Activated naive CD4-positive, alpha-beta T cell treated with anti-CD3 and anti-CD28 coated beads for 36 hours (primary cell): ENCODE results near the gene TMEM174. TPM values are rescaled to one million over a fixed set of nuclear protein-coding genes. Genes with fewer than 3 reads are reported as not detected.

Experiments
- CTCF ChIA-PET: fragments of 350-600 bp; sonication (Branson Sonifier 250); formaldehyde crosslinking; loops from one replicate; lab custom pipeline; 2021; ENCODE audit warnings: antibody characterized with exemption; lab: Charles Lee
- DNase-seq: peaks from one replicate; pipeline ENCODE4 v3.0.0-alpha.2; 2020
- H3K27ac Mint-ChIP-seq: one replicate; pipeline ENCODE4 v1.8.0; 2021; ENCODE audit warnings: mild to moderate bottlenecking, mixed read lengths
- H3K27me3 Mint-ChIP-seq: one replicate; pipeline ENCODE4 v1.8.0; 2021; ENCODE audit warnings: low read depth, mixed read lengths
- H3K36me3 Mint-ChIP-seq: one replicate; pipeline ENCODE4 v1.8.0; 2021; ENCODE audit warnings: low read depth, mixed read lengths
- H3K4me1 Mint-ChIP-seq: one replicate; pipeline ENCODE4 v1.8.0; 2021; ENCODE audit warnings: low read depth, mixed read lengths
- H3K4me3 Mint-ChIP-seq: one replicate; pipeline ENCODE4 v1.8.0; 2021; ENCODE audit warnings: mild to moderate bottlenecking, moderate library complexity, mixed read lengths
- H3K9me3 Mint-ChIP-seq: one replicate; pipeline ENCODE4 v1.8.0; 2021; ENCODE audit warnings: mixed read lengths
- intact Hi-C: fragments of 100-400 bp; cut with micrococcal nuclease; formaldehyde crosslinking; loops from one replicate; pipeline ENCODE4 v1.15.1; 2023
- total RNA-seq, 2 experiments: library from RNA; stranded (reverse); gene quantifications; one replicate each; pipeline ENCODE4 v1.2.3, GENCODE V29; 2021

The TMEM174 gene
- total RNA-seq, 2 experiments from 2014 or later, result not detected

- no peak overlapping the region for H3K27ac Mint-ChIP-seq
These were observed 9.3 kb downstream of the TMEM174 start for GRCh38 chr5:73182307-73182706.

GRCh38 chr5:73183000-73183399, 10.0 kb downstream of the TMEM174 start:
- H3K4me3 Mint-ChIP-seq, result no peak overlapping the region
- peaks cover 60% of the 10 kb centered on the region for H3K27me3 Mint-ChIP-seq
- DNase-seq, result no peak
- H3K36me3 Mint-ChIP-seq, result peaks cover 2% of the 10 kb centered on the region
- H3K4me1 Mint-ChIP-seq, result no peaks in the 10 kb centered on the region
- H3K27ac Mint-ChIP-seq, result no peak overlapping the region
- CTCF ChIA-PET, result no interaction called here
- H3K9me3 Mint-ChIP-seq, result peaks cover 7% of the 10 kb centered on the region
- intact Hi-C loops, result no loop called here

More at GRCh38 chr5:73182307-73182706, 9.3 kb downstream of the TMEM174 start:
- CTCF ChIA-PET, result no interaction called here
- no peak for DNase-seq
- Mint-ChIP-seq H3K4me1 (no peaks in the 10 kb centered on the region), H3K36me3 (peaks cover 2% of the 10 kb centered on the region), H3K27me3 (peaks cover 60% of the 10 kb centered on the region), H3K4me3 (no peak overlapping the region), H3K9me3 (peaks cover 7% of the 10 kb centered on the region)
- intact Hi-C loops, result no loop called here

GRCh38 chr5:73183481-73183891, 10.5 kb downstream of the TMEM174 start:
- CTCF ChIA-PET, result no interaction called here
- no peak for DNase-seq
- H3K4me1 Mint-ChIP-seq, result no peaks in the 10 kb centered on the region
- H3K9me3 Mint-ChIP-seq, result peaks cover 7% of the 10 kb centered on the region
- peaks cover 2% of the 10 kb centered on the region for H3K36me3 Mint-ChIP-seq
- H3K27ac Mint-ChIP-seq, result no peak overlapping the region
- H3K4me3 Mint-ChIP-seq, result no peak overlapping the region
- H3K27me3 Mint-ChIP-seq, result peaks cover 58% of the 10 kb centered on the region
- intact Hi-C loops, result no loop called here

- peaks cover 7% of the 10 kb centered on the region for H3K9me3 Mint-ChIP-seq
- intact Hi-C loops, result no loop called here
- peaks cover 57% of the 10 kb centered on the region for H3K27me3 Mint-ChIP-seq
- peaks cover 2% of the 10 kb centered on the region for H3K36me3 Mint-ChIP-seq
- no peak overlapping the region for H3K4me3 Mint-ChIP-seq
- H3K4me1 Mint-ChIP-seq, result no peaks in the 10 kb centered on the region
- no peak overlapping the region for H3K27ac Mint-ChIP-seq
- CTCF ChIA-PET, result no interaction called here
- no peak for DNase-seq
These were observed 14.0 kb downstream of the TMEM174 start for GRCh38 chr5:73186976-73187375.

- DNase-seq, result no peak
- peaks cover 7% of the 10 kb centered on the region for H3K9me3 Mint-ChIP-seq
- H3K4me3 Mint-ChIP-seq, result no peak overlapping the region
- peaks cover 65% of the 10 kb centered on the region for H3K27me3 Mint-ChIP-seq
- no peak overlapping the region for H3K27ac Mint-ChIP-seq
- intact Hi-C loops, result no loop called here
- H3K36me3 Mint-ChIP-seq, result peaks cover 2% of the 10 kb centered on the region
- CTCF ChIA-PET, result interaction anchor here (1.8 kb wide), 1 partner anchor 12 kb away, joined by 6 read pairs; no protein-coding TSS in a partner anchor
- no peaks in the 10 kb centered on the region for H3K4me1 Mint-ChIP-seq
These were observed 16.0 kb downstream of the TMEM174 start for GRCh38 chr5:73188764-73189531.

- Mint-ChIP-seq H3K27me3 (peaks cover 67% of the 10 kb centered on the region), H3K4me1 (no peaks in the 10 kb centered on the region), H3K4me3 (no peak overlapping the region), H3K36me3 (peaks cover 2% of the 10 kb centered on the region), H3K9me3 (peaks cover 2% of the 10 kb centered on the region), H3K27ac (no peak overlapping the region)
- intact Hi-C loops, result no loop called here
- no peak for DNase-seq
- CTCF ChIA-PET, result interaction anchor here (1.8 kb wide), 1 partner anchor 11 kb away, joined by 6 read pairs; no protein-coding TSS in a partner anchor
These were observed 16.9 kb downstream of the TMEM174 start for GRCh38 chr5:73189871-73190376.

GRCh38 chr5:73192370-73192769, 19.4 kb downstream of the TMEM174 start:
- Mint-ChIP-seq H3K9me3 (no peaks in the 10 kb centered on the region), H3K27ac (no peak overlapping the region), H3K36me3 (no peaks in the 10 kb centered on the region), H3K4me3 (no peak overlapping the region), H3K27me3 (peaks cover 72% of the 10 kb centered on the region), H3K4me1 (no peaks in the 10 kb centered on the region)
- intact Hi-C loops, result no loop called here
- CTCF ChIA-PET, result interaction anchor here (1.3 kb wide), 1 partner anchor 21 kb away, joined by 4 read pairs; no protein-coding TSS in a partner anchor
- DNase-seq, result no peak

- H3K36me3 Mint-ChIP-seq, result no peaks in the 10 kb centered on the region
- CTCF ChIA-PET, result interaction anchor here (1.3 kb wide), 1 partner anchor 22 kb away, joined by 4 read pairs; no protein-coding TSS in a partner anchor
- no peaks in the 10 kb centered on the region for H3K4me1 Mint-ChIP-seq
- intact Hi-C loops, result no loop called here
- H3K9me3 Mint-ChIP-seq, result no peaks in the 10 kb centered on the region
- no peak overlapping the region for H3K4me3 Mint-ChIP-seq
- no peak overlapping the region for H3K27ac Mint-ChIP-seq
- no peak for DNase-seq
- peaks cover 66% of the 10 kb centered on the region for H3K27me3 Mint-ChIP-seq
These were observed 20.6 kb downstream of the TMEM174 start for GRCh38 chr5:73193592-73193991.

- Mint-ChIP-seq H3K4me3 (no peak overlapping the region), H3K27ac (no peak overlapping the region), H3K4me1 (no peaks in the 10 kb centered on the region), H3K36me3 (no peaks in the 10 kb centered on the region), H3K27me3 (peaks cover 72% of the 10 kb centered on the region), H3K9me3 (no peaks in the 10 kb centered on the region)
- intact Hi-C loops, result no loop called here
- CTCF ChIA-PET, result interaction anchor here (0.5 kb wide), 1 partner anchor 341 kb away, joined by 4 read pairs; no protein-coding TSS in a partner anchor
- no peak for DNase-seq
These were observed 23.2 kb downstream of the TMEM174 start for GRCh38 chr5:73196201-73196600.

GRCh38 chr5:73197637-73198257, 24.8 kb downstream of the TMEM174 start:
- DNase-seq, result no peak
- no peaks in the 10 kb centered on the region for H3K36me3 Mint-ChIP-seq

GRCh38 chr5:73198833-73199592, 26.0 kb downstream of the TMEM174 start:
- CTCF ChIA-PET, result no interaction called here
- H3K9me3 Mint-ChIP-seq, result no peaks in the 10 kb centered on the region
- DNase-seq, result no peak
- H3K27me3 Mint-ChIP-seq, result peaks cover 67% of the 10 kb centered on the region
- H3K36me3 Mint-ChIP-seq, result no peaks in the 10 kb centered on the region
- no peak overlapping the region for H3K4me3 Mint-ChIP-seq
- peaks cover 5% of the 10 kb centered on the region for H3K4me1 Mint-ChIP-seq
- H3K27ac Mint-ChIP-seq, result no peak overlapping the region
- intact Hi-C loops, result no loop called here

More at GRCh38 chr5:73197637-73198257, 24.8 kb downstream of the TMEM174 start:
- intact Hi-C loops, result no loop called here
- no peak overlapping the region for H3K4me3 Mint-ChIP-seq
- H3K27me3 Mint-ChIP-seq, result peaks cover 70% of the 10 kb centered on the region
- peaks cover 5% of the 10 kb centered on the region for H3K4me1 Mint-ChIP-seq
- H3K9me3 Mint-ChIP-seq, result no peaks in the 10 kb centered on the region
- H3K27ac Mint-ChIP-seq, result no peak overlapping the region
- CTCF ChIA-PET, result interaction anchor here (1.0 kb wide), 1 partner anchor 26 kb away, joined by 3 read pairs; no protein-coding TSS in a partner anchor

- Mint-ChIP-seq H3K27ac (no peak overlapping the region), H3K27me3 (peaks cover 65% of the 10 kb centered on the region), H3K9me3 (no peaks in the 10 kb centered on the region), H3K36me3 (no peaks in the 10 kb centered on the region), H3K4me1 (peaks cover 5% of the 10 kb centered on the region), H3K4me3 (no peak overlapping the region)
- CTCF ChIA-PET, result interaction anchor here (1.5 kb wide), 1 partner anchor 17 kb away, joined by 3 read pairs; no protein-coding TSS in a partner anchor
- intact Hi-C loops, result no loop called here
- DNase-seq, result no peak
These were observed 26.7 kb downstream of the TMEM174 start for GRCh38 chr5:73199671-73200070.
